Mesenchymal stem cell (in vitro differentiated cells and primary cell): ENCODE measurements around the gene CLIC4.

Source experiments
- DNase-seq: peaks from one replicate; pipeline ENCODE4 v3.0.0-alpha.2; 2013
- H2AFZ ChIP-seq: one replicate; pipeline ENCODE4 v1.6.1; 2013; ENCODE audit warnings: low read depth, mild to moderate bottlenecking, control low read depth, inconsistent platforms, low read length, moderate library complexity
- H2AK5ac ChIP-seq: 2 replicates; pipeline ENCODE4 v1.6.1; 2013; ENCODE audit warnings: low read length, moderate library complexity, mild to moderate bottlenecking, inconsistent platforms; ENCODE audit not compliant: severe bottlenecking
- H2BK120ac ChIP-seq: one replicate; pipeline ENCODE4 v1.6.1; 2013; ENCODE audit warnings: low read depth, mild to moderate bottlenecking, inconsistent platforms, low read length, moderate library complexity
- H2BK12ac ChIP-seq, 2 experiments: one replicate each; pipeline ENCODE4 v1.6.1; 2013; ENCODE audit warnings: inconsistent platforms in 2 of 2, low read length in 2 of 2, mild to moderate bottlenecking in 2 of 2, moderate library complexity in 2 of 2, control low read depth in 1 of 2
- H2BK15ac ChIP-seq: one replicate; pipeline ENCODE4 v1.6.1; 2013; ENCODE audit warnings: mild to moderate bottlenecking, low read depth, inconsistent platforms; ENCODE audit not compliant: poor library complexity, severe bottlenecking
- H2BK5ac ChIP-seq: 2 replicates; pipeline ENCODE4 v1.6.1; 2013; ENCODE audit warnings: low read depth, mild to moderate bottlenecking, low read length, control low read depth, inconsistent platforms; ENCODE audit not compliant: poor library complexity, severe bottlenecking
- H3K14ac ChIP-seq, 2 experiments: one replicate each; pipeline ENCODE4 v1.6.1; 2013; ENCODE audit warnings: inconsistent platforms in 2 of 2, low read length in 2 of 2, control low read depth in 1 of 2, mild to moderate bottlenecking in 1 of 2, moderate library complexity in 1 of 2
- H3K18ac ChIP-seq, 2 experiments: one replicate each; pipeline ENCODE4 v1.6.1; 2013; ENCODE audit warnings: inconsistent platforms in 2 of 2, low read length in 2 of 2, control low read depth in 1 of 2, low read depth in 1 of 2, mild to moderate bottlenecking in 1 of 2
- H3K23ac ChIP-seq, 2 experiments: one replicate each; pipeline ENCODE4 v1.6.1; 2013; ENCODE audit warnings: inconsistent platforms in 2 of 2, low read length in 2 of 2, mild to moderate bottlenecking in 2 of 2, moderate library complexity in 2 of 2, control low read depth in 1 of 2
- H3K27ac ChIP-seq: 2 replicates; pipeline ENCODE4 v1.5.1; 2013; ENCODE audit warnings: mild to moderate bottlenecking, moderate library complexity, low read length, control low read depth, inconsistent platforms; ENCODE audit not compliant: poor library complexity, severe bottlenecking
- H3K27me3 ChIP-seq, 2 experiments: 2 replicates each; pipeline versions ENCODE4 v1.6.1 to v1.7.0; 2013; ENCODE audit warnings: low read length in 2 of 2, mild to moderate bottlenecking in 2 of 2, moderate library complexity in 2 of 2, control low read depth in 1 of 2, inconsistent platforms in 1 of 2; ENCODE audit not compliant: control insufficient read depth in 1 of 2, insufficient read depth in 1 of 2
- H3K36me3 ChIP-seq, 2 experiments: 2 replicates each; pipeline versions ENCODE4 v1.6.1 to v1.7.0; 2013; ENCODE audit warnings: low read length in 2 of 2, control low read depth in 1 of 2, inconsistent platforms in 1 of 2, low read depth in 1 of 2, mild to moderate bottlenecking in 1 of 2; ENCODE audit not compliant: insufficient read depth in 2 of 2, control insufficient read depth in 1 of 2
- H3K4ac ChIP-seq, 2 experiments: one replicate each; pipeline ENCODE4 v1.6.1; 2013; ENCODE audit warnings: inconsistent platforms in 2 of 2, low read length in 2 of 2, mild to moderate bottlenecking in 2 of 2, moderate library complexity in 2 of 2, control low read depth in 1 of 2, low read depth in 1 of 2
- H3K4me1 ChIP-seq: 2 replicates; pipeline ENCODE4 v1.6.1; 2013; ENCODE audit warnings: low read depth, low read length, control low read depth; ENCODE audit not compliant: control insufficient read depth, insufficient read depth
- H3K4me2 ChIP-seq: 2 replicates; pipeline ENCODE4 v1.6.1; 2013; ENCODE audit warnings: low read length, mild to moderate bottlenecking, inconsistent platforms; ENCODE audit not compliant: poor library complexity, severe bottlenecking
- H3K4me3 ChIP-seq, 2 experiments: 2 replicates each; pipeline versions ENCODE4 v1.5.1 to v1.7.0; 2013; ENCODE audit warnings: low read length in 2 of 2, mild to moderate bottlenecking in 2 of 2, control low read depth in 1 of 2, low read depth in 1 of 2; ENCODE audit not compliant: insufficient read depth in 1 of 2
- H3K79me1 ChIP-seq: replicated peaks from 2 replicates; pipeline ENCODE4 v1.6.1; 2013; ENCODE audit warnings: mild to moderate bottlenecking, control low read depth, low read length, inconsistent platforms; ENCODE audit not compliant: poor library complexity, severe bottlenecking
- H3K9ac ChIP-seq: 2 replicates; pipeline ENCODE4 v1.7.0; 2013; ENCODE audit warnings: mild to moderate bottlenecking, low read length, moderate library complexity
- H3K9me3 ChIP-seq: 2 replicates; pipeline ENCODE4 v1.7.0; 2013; ENCODE audit warnings: mild to moderate bottlenecking, low read length; ENCODE audit not compliant: control insufficient read depth
- H4K8ac ChIP-seq: one replicate; pipeline ENCODE4 v1.6.1; 2013; ENCODE audit warnings: inconsistent platforms, mild to moderate bottlenecking, low read length, moderate library complexity
- H4K91ac ChIP-seq: one replicate; pipeline ENCODE4 v1.6.1; 2013; ENCODE audit warnings: mild to moderate bottlenecking, low read length, inconsistent platforms
- WGBS: methylation state at CpG from one replicate; pipeline ENCODE4 v1.1.7; 2013; ENCODE audit warnings: mixed read lengths; 5-methylcytosine and 5-hydroxymethylcytosine counted together

CLIC4 gene

GRCh38 chr1:24868016-24868875, 123.0 kb downstream of the CLIC4 start:
- Histone ChIP-seq H3K9me3 (no peaks in the 10 kb centered on the region), H3K14ac (no peak overlapping the region), H3K9ac (no peak overlapping the region), H3K4ac (no peak overlapping the region), H3K36me3 (no peaks in the 10 kb centered on the region), H4K91ac (no peak overlapping the region), H3K27me3 (peaks cover 60 to 70% of the 10 kb centered on the region in 2 experiments), H2BK12ac (no peak overlapping the region), H3K4me3 (no peak overlapping the region), H2BK5ac (no peak overlapping the region), H3K27ac (no peak overlapping the region), H2BK15ac (no peak overlapping the region), H4K8ac (no peak overlapping the region), H3K79me1 (no peaks in the 10 kb centered on the region), H2AK5ac (no peak overlapping the region), H2AFZ (no peak overlapping the region), H3K18ac (no peak overlapping the region), H3K4me1 (no peaks in the 10 kb centered on the region), H3K4me2 (no peak overlapping the region), H3K23ac (no peak overlapping the region), H2BK120ac (no peak overlapping the region)
- no peak for DNase-seq
- 86% methylated on average over 22 of the region's 22 CpGs for WGBS

GRCh38 chr1:24870551-24871195, 125.4 kb downstream of the CLIC4 start:
- no peak overlapping the region for H2AK5ac ChIP-seq

GRCh38 chr1:24871306-24871901, 126.2 kb downstream of the CLIC4 start:
- no peak overlapping the region for H2AK5ac ChIP-seq
- H3K4ac ChIP-seq, result no peak overlapping the region
- H4K91ac ChIP-seq, result no peak overlapping the region
- no peak overlapping the region for H2AFZ ChIP-seq
- no peak overlapping the region for H2BK5ac ChIP-seq
- no peak overlapping the region for H3K9ac ChIP-seq
- H4K8ac ChIP-seq, result no peak overlapping the region
- H3K23ac ChIP-seq, result no peak overlapping the region
- H3K9me3 ChIP-seq, result no peaks in the 10 kb centered on the region
- no peak overlapping the region for H3K14ac ChIP-seq
- H3K27me3 ChIP-seq, result peaks cover 66 to 71% of the 10 kb centered on the region in 2 experiments
- WGBS, result 92% methylated on average over 10 of the region's 11 CpGs
- no peak overlapping the region for H3K27ac ChIP-seq
- H3K4me1 ChIP-seq, result no peaks in the 10 kb centered on the region
- H3K4me2 ChIP-seq, result no peak overlapping the region
- H2BK120ac ChIP-seq, result no peak overlapping the region
- no peaks in the 10 kb centered on the region for H3K79me1 ChIP-seq
- H3K18ac ChIP-seq, result no peak overlapping the region
- H2BK15ac ChIP-seq, result no peak overlapping the region
- H3K36me3 ChIP-seq, result no peaks in the 10 kb centered on the region
- H3K4me3 ChIP-seq, result no peak overlapping the region
- no peak for DNase-seq
- H2BK12ac ChIP-seq, result no peak overlapping the region

More at GRCh38 chr1:24870551-24871195, 125.4 kb downstream of the CLIC4 start:
- Histone ChIP-seq H2BK15ac (no peak overlapping the region), H4K8ac (no peak overlapping the region), H3K9me3 (no peaks in the 10 kb centered on the region), H2AFZ (no peak overlapping the region), H3K4me2 (no peak overlapping the region), H2BK12ac (no peak overlapping the region), H3K4me1 (no peaks in the 10 kb centered on the region), H3K18ac (no peak overlapping the region), H3K4ac (no peak overlapping the region), H3K4me3 (no peak overlapping the region), H3K79me1 (no peaks in the 10 kb centered on the region), H4K91ac (no peak overlapping the region), H3K9ac (no peak overlapping the region), H3K27ac (no peak overlapping the region), H3K36me3 (no peaks in the 10 kb centered on the region), H3K27me3 (peaks cover 66 to 67% of the 10 kb centered on the region in 2 experiments), H2BK5ac (no peak overlapping the region), H2BK120ac (no peak overlapping the region), H3K14ac (no peak overlapping the region), H3K23ac (no peak overlapping the region)
- whole genome bisulfite sequencing, result 81% methylated on average over 20 of the region's 20 CpGs
- no peak for DNase-seq
